NCI-H1694 treated with DMSO at 0.1 percent for 48 hours (cell line): ENCODE measurements around the gene RNF217.

Experiments used
- DNase-seq: peaks from one replicate; lab custom pipeline; 2025; lab: John Stamatoyannopoulos, UW

The RNF217 gene

GRCh38 chr6:125099211-125100073 is 137.2 kb downstream of the RNF217 start:
- DNase-seq = peak; percentile 18

GRCh38 chr6:125100074-125100652 is 137.9 kb downstream of the RNF217 start:
- no peak for DNase-seq

- no peak for DNase-seq
These were observed 138.9 kb downstream of the RNF217 start for GRCh38 chr6:125101128-125101527.

- no peak for DNase-seq
These were observed 139.4 kb downstream of the RNF217 start for GRCh38 chr6:125101631-125102030.

DNA sequence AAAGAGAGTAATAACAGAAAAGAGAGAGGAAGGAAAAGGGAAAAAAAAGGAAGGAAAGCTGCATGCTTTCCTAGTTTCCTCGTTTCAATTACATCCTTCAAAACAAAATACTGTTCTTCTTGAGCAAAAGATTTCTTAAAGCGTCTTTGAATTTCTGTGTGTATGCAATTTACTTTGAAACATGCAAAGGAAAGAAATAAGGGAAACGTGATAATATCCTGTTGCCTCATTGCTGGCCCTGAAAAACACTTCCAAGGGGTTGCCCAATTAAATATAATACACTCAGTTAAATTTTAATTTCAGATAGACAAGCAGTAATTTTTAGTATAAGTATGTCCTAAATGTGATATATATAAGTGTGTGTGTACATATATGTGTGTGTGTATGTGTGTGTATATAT is 140.2 kb downstream of the RNF217 start:
- no peak for DNase-seq

DNA sequence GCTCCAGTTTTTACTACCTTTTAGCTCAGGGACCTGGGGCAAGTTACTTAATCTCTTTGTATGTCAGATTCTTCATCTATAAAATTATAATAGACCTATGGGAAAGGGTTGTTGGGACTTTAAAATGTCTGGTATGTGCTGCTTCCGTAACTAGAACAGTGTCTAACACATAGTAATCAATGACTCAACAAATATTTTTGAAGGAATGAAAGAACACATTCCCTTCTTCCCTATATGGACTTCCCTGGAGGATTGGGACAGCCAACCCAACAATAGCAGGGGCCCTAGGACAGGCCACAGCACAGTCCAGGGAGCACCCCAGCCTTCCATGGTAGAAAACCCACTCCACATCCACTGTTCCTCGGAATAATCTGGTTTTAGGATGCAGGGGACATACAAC is 140.7 kb downstream of the RNF217 start:
- no peak for DNase-seq

- DNase-seq = no peak
These were observed 142.2 kb downstream of the RNF217 start for GRCh38 chr6:125104425-125104824.

DNA sequence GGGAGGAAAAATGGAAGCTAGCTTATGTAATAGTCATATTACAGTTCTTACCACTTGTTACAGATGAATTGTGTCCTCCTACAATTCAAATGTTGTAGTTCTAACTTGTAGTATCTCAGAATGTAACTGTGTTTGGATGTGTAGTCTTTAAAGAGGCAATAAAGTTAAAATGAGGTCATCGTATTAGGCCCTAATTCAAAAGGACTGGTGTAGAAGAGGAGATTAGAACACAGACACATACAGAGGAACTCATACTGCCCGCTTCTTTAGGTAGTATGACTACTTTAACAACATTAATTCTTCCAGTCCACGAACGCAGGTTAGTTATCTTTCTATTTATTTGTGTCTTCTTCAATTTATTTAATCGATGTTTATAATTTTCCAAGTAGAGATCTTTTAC is 144.8 kb downstream of the RNF217 start:
- no peak for DNase-seq

DNA sequence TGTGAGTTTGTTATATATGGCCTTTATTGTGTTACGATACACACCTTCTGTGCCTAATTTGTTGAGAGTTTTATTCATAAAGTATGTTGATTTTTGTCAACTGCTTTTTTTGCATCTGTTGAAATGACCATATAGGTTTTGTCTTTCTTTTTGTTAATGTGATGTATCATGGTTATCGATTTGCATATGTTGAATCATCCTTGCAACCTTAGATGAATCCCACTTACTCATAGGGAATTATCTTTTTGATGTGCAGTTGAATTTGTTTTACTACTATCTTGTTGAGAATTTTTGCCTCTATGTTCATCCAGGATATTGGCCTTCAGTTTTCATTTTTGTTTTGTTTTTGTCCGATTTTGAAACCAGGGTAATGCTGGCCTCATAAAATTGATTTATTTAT is 145.7 kb downstream of the RNF217 start:
- DNase-seq = no peak

DNA sequence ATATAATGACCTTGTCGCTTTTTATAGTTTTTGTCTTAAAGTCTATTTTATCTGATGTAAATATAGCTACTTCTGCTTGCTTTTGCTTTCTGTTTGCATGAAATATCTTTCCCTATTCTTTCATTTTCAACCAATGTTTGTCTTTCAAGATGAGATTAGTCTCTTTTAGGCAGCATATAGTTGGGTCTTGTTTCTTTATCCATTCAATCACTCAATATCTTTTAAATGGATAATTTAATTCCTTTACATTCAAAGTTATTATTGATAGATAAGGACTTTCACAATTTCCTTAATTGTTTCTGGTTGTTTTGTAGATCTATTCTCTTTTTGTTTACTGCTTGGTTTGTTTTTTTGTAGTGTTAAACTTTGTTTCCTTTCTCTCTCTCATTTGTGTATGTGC is 147.8 kb downstream of the RNF217 start:
- no peak for DNase-seq

GRCh38 chr6:125111219-125111983 is 149.2 kb downstream of the RNF217 start:
- no peak for DNase-seq

DNA sequence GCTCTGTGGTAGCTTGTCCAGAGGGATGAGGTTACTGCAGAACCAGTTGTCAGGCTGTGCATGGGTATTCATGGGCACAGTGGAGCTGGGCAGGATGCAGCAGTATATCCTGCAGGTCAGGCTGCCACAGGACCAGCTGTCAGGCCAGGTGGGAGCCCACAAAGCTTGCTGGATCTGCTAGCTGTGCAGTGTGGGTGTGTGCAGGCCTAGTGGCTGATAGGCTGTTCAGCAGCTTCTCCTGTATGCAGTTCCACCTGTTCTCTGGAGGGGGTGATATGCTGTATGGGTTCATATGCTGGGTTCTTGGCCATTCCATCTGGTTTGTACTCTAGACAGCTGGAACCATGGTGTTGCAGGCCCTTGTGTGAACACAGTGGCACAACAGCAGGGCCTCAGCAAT is 150.7 kb downstream of the RNF217 start:
- DNase-seq = no peak

DNA sequence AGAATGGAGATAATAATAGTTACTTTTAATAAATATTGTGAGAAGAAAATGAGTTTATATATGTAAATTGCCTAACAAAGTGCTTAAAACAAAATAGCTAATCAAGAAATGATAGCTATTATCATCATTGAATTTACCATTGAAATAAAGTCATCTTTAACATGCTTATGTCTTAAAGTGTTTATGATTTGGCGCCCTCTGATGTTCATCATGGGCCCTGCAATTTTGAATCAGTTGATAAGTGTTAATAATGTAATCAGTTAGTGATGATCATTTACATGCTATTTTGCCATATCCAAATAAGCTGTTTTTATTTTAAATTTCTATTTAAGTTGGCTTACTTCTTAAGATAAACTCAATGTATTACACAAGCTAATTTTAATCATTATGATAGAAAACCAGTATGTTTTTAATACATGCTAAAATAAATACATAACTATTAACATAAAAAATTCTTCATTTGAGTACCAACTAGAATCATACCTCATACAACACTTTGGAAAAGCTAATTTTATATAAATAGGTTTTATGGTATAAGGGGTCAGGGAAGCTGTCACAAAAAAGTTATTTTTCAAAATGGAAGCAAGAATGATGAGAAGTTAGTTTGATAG is 152.1 kb downstream of the RNF217 start:
- DNase-seq = peak; percentile 31

DNA sequence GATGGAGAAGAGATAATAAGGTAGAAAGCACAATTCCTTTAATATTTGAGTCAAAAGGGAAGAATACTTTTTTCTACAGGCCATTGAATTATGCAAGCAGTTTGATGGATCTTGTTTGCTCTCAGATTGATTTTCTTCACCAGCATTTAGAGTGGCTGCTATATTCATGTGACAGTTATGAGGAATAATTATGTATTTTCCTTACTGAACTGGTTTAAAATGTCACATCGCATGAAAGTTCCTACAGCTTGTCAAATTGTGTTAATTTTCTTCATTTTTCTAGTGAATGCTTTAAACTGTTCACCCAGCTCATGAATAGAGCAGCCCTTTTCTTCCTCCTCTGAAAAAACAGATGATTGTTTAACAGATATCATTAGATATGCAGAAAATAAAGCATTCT is 153.9 kb downstream of the RNF217 start:
- no peak for DNase-seq

DNA sequence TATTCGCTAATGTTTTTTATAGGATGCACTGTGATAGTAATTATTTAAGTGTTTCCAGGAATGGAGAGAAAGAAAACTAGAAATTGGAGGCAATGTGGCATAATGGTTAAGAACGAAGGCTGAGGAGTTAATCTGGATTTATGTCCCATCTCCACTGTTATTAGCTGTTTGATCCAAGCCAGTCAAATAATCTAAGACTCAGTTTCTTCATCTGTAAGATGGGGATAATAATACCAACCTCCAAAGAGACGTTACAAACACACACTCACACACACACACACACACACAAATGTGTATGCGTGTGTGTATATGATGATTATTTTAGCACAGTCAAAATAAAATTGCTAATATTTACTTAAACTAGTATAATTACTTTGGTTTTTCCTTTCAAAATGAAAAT is 154.5 kb downstream of the RNF217 start:
- no peak for DNase-seq

- DNase-seq = no peak
These were observed 155.6 kb downstream of the RNF217 start for GRCh38 chr6:125117818-125118217.

GRCh38 chr6:125120054-125120590 is 157.9 kb downstream of the RNF217 start:
- DNase-seq = no peak

DNA sequence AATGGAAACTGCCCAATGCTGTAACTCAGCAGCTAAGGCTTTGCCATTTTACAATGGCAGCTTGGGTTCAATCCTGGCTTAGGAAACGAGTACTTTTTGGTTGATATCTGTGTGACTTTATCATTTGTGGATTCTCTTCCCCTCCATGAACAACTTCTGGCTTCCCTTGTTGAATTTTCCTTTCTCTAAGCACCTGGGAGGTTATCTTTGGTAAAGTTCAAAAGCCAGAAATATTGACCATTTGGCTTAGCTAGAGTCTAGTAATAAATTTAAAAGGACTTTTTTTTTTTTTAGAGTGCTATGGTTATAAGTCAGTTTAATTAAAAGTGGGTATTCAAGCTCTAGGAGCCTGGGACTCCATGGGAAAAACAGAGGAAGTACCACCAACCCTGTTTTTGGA is 159.7 kb downstream of the RNF217 start:
- DNase-seq = no peak

DNA sequence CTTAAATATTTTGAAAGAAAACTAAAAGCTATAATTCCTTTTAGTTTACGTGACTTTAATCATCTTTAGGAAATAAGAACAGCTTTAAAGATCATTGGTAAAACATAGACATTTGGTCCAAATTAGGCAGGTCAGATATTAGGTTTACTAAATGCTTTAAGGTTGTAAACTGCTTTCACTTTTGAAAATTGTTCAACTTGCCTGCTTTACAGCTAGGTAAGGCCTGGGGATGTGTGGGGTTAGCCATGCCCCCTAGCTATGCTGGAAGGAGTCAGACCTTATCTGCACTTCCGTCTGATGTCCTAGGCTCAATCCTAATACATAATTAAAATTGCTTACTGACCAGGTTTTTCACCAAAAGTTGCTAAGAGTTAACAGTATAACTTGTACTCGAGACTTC is 160.8 kb downstream of the RNF217 start:
- no peak for DNase-seq

DNA sequence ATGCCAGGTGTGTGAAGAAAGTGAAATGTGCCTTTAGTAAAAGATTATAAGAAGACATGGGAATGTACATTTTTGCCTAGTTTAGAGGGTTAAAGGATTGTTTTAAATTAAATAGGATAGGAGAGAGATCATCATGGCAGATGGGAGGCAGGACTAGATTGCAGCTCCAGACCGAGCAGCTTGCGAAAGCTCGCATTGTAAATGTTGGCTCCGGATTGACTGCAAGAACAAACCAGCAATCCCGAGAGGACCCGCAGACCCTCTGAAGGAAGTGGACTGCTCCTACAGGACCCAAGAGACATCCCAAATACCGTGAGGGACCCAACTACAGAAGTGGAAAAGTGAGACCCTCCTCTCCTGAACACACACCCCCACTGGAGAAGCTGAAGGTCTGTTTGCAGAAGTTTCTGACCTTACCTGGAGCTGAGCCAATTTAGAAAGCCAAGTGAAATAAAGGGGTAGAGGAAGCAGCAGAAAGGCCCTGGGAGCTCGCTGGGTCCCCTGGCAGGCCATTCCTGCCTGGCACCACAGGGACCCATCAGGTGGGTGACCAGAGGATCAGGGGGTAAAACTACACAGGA is 161.3 kb downstream of the RNF217 start:
- DNase-seq = no peak

- no peak for DNase-seq
These were observed 161.9 kb downstream of the RNF217 start for GRCh38 chr6:125124049-125124669.
